ENCODE data around the gene DAPP1.
"Not testable (repeated sequence)": the region's sequence is repeated elsewhere in the genome, so short reads cannot be mapped to it uniquely, and the experiment has no call there.

The DAPP1 gene

GRCh38 chr4:99825272-99825671, 8.6 kb downstream of the DAPP1 start:
- no peak for DNase-seq

- DNase-seq: no peak
These were observed 9.4 kb downstream of the DAPP1 start for GRCh38 chr4:99826016-99826415.

DNA sequence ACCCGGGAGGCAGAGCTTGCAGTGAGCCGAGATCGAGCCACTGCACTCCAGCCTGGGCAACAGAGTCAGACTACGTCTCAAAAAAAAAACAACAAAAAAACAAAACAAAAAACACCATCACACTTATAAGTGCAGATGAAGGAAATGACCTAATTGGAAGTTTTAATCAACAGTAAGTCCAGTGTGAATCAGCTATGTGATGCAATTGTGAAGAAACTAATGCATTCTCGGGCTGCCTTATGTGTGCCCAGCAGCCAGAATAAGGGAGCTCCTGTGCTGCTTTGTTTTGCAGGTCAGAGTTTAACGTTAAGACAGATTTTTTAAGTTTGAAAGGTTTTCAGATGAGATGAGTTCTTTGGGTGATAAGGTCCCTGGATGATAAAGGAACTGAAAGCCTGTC, 10.8 kb downstream of the DAPP1 start:
- DNase-seq: no peak

GRCh38 chr4:99827857-99828256, 11.2 kb downstream of the DAPP1 start:
- DNase-seq: no peak

GRCh38 chr4:99828477-99828876, 11.8 kb downstream of the DAPP1 start:
- no peak for DNase-seq

GRCh38 chr4:99830051-99830450, 13.4 kb downstream of the DAPP1 start:
- DNase-seq: not testable (repeated sequence)

- no peak for DNase-seq
These were observed 15.7 kb downstream of the DAPP1 start for GRCh38 chr4:99832321-99832720.

DNA sequence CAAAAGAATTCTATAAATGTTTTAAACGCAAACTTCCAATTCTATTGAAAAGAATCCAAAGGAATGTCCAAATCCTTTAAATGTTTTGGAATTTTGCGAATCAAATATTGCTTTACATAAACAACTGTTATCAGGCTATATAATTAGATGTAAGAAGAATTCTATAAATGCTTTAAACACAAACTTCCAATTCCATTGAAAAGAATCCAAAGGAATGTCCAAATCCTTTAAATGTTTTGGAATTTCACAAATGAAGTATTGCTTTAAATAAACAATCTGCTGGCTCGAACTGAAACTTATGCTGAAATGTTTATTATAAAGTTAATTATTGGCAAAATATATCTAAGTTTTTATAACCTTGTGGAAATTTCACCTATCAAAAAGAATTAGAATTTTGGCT, 16.1 kb downstream of the DAPP1 start:
- DNase-seq: no peak

- no peak for DNase-seq
These were observed 17.1 kb downstream of the DAPP1 start for GRCh38 chr4:99833756-99834155.

GRCh38 chr4:99834569-99834968, 17.9 kb downstream of the DAPP1 start:
- no peak for DNase-seq

GRCh38 chr4:99835942-99836341, 19.3 kb downstream of the DAPP1 start:
- DNase-seq: no peak

DNA sequence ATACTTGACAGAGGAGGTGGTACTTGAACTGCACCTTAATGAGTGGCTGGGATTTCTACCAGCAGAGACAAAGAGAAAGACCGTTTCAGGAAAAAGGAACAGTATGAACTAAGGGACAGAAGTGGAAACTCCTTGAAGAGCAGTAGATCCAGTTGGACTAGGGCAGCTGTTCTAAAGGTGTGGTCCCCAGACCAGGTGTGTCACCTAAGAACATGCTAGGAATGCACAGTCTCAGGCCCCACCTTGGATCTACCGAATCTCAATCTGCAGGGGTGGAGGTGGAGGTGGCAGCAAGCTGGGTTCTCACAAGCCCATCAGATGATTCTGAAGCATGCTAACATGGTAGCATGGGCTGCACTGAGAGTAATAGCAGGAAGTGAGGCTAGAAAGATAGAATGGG, 22.3 kb downstream of the DAPP1 start:
- no peak for DNase-seq

GRCh38 chr4:99841129-99841528, 24.5 kb downstream of the DAPP1 start:
- DNase-seq: no peak

DNA sequence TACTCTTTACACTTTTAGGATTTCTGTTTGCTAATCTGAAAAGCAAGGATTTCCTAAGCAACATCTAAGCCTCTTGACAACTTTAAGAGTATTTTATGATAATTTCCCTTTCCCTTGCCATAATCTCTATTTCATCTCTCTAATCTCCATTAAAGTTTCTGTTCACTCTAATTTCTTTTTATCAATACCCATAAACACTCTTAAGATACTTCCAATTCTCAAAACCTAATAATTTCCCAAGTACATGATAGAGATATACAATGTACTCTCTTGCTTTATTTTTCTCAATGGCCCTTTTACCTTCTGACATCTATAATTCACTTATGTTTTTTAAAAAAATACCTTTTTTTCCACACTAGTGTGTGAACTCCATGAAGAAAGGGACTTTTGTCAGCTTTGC, 26.8 kb downstream of the DAPP1 start:
- DNase-seq: no peak

DNA sequence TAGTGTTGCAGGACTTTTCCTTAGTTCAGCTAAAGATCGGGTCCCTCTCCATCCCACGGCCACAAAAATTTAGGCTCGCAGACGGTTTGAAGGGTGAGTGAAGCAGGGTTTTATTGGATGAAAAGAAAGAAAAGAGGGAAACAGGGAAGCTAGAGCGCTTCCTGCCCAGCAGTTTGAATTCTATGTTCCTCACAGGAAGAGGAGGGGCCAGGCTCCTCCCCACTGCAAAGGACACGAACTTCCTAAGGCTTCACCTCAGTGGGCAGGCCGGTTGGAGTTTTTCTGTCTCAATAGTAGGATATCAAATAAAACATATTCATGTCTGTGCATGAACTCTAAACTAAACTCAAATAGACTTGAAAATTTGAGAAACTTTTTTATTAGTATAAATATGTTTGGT, 27.4 kb downstream of the DAPP1 start:
- no peak for DNase-seq

GRCh38 chr4:99845179-99845578, 28.6 kb downstream of the DAPP1 start:
- no peak for DNase-seq

DNA sequence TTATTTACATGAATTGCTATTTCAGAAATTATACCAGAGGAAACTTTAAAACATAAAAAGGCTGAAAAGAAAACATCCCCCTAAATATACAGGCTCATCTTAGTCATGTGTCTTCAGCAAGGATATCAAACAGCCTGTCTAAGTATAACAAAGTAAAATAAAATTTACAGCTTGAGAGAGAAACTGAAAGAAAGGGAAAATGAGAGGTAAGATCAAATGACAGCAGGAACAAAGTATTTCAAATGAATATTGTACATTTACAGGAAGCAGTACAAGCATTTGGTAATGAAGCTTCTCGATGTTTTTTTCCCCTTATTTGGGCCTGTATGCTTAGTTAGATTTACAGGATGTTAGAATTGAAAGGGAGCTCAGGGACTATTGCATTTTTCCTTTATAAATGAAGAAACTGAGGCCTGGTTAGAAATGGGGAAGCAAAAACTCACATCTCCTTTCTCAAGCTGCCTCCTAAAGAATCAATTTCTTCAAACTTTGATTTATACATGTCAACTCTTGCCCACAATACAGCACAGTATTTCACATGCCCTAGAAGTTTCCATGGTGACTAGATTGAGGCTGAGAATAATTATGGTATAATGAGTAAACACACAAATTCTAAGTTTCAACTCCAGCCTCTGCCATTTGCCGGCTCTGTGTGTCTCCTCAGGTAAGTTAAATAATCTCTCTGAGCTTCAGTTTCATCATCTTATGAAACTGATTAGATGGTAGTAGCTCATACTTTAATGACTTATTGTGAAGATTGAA, 29.3 kb downstream of the DAPP1 start:
- DNase-seq: peak; percentile 25

GRCh38 chr4:99846891-99847290, 30.3 kb downstream of the DAPP1 start:
- no peak for DNase-seq

DNA sequence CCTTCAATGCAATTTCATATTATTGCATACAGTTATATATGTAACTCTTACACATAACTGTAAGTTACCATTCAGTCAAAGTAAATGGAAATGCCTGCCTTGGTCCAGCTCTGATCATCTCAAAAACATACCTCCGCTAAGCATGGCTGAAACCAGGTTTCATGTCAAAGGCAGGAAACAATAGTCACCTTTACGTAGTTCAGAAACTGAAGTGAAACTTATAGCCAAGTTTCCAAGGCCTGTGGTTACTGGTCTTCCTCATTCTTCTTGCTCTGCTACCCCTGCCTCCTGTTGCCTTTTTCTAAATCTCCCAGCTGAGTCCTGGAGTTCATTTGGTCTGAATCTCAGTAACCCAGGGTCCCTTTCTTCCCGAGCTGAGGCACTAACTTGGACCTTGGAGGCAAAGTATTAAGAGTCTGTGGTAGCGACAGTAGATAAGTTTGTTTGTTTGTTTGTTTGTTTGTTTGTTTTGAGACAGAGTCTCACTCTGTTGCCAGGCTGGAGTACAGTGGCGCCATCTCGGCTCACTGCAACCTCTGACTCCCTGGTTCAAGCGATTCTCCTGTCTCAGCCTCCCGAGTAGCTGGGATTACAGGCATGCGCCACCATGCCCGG, 30.8 kb downstream of the DAPP1 start:
- DNase-seq: no peak

GRCh38 chr4:99848591-99849001, 32.0 kb downstream of the DAPP1 start:
- DNase-seq: no peak

- no peak for DNase-seq
These were observed 35.6 kb downstream of the DAPP1 start for GRCh38 chr4:99852199-99852749.

- DNase-seq: no peak
These were observed 36.6 kb downstream of the DAPP1 start for GRCh38 chr4:99853190-99853589.

DNA sequence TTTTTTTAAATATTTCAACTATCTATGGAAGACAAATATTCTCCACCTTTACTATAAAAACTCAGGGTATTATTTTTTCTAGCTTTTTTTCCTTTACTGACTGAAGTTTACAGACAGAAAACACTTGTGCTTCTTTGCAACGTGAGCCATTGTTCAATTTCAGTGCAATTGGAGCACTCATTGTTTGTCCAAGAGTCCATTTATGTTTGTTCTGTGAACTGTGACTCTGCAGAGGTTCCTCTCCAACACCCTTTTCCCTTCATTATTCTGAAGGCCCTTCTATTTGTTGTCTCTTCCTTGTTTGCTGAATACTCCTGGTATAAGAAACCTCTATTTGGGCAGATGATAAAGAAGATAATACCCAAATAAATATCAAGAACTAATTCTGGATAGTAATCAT, 37.4 kb downstream of the DAPP1 start:
- DNase-seq: no peak

DNA sequence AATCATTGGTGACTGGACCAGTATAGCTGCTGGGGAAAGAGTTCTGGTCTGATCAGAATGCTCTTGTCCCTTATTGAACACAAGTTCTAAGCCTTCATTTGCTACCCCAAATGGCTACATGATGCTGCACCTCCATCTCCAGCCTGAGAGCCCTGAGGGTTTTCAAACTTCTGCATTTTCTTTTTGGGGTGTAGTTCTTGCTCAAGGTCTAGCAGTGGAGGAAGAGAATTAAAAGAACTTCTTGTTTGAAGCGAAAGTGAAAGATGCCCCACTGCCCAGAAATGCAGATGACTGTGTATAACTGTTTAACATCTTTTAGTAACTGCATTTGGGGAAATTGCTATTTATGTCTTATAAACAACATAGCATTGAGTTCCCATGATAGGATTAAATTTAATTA, 39.1 kb downstream of the DAPP1 start:
- no peak for DNase-seq

GRCh38 chr4:99856166-99856565, 39.5 kb downstream of the DAPP1 start:
- no peak for DNase-seq
